Peyer's patch (tissue), 4 donors: Measurements from ENCODE around the gene CALML3.

Source experiments
- CTCF ChIP-seq, 6 experiments: fragments of 450-650 bp in 4 of 6; fragments of 200-600 bp in 2 of 6; sonication (generic) in 1 of 6; IDR thresholded peaks; one replicate each; pipeline ENCODE4 v1.5.1; 2017 to 2019; ENCODE audit warnings: antibody characterized with exemption in 6 of 6, mild to moderate bottlenecking in 3 of 6, moderate library complexity in 1 of 6
- POLR2A ChIP-seq, 2 donors: fragments of 450-650 bp; IDR thresholded peaks; one replicate each; pipeline ENCODE4 v1.5.1; 2017; ENCODE audit warnings: antibody characterized with exemption in 2 of 2, mild to moderate bottlenecking in 2 of 2, moderate library complexity in 2 of 2

GRCh38 chr10:5500910-5501309 is 23.9 kb upstream of the CALML3 start:
- TF ChIP-seq CTCF (IDR thresholded peaks at IDR 0.05): no peak
- TF ChIP-seq POLR2A (IDR thresholded peaks at IDR 0.05): no peak
